ENCODE measurements around the gene FLNB.

The FLNB gene

DNA sequence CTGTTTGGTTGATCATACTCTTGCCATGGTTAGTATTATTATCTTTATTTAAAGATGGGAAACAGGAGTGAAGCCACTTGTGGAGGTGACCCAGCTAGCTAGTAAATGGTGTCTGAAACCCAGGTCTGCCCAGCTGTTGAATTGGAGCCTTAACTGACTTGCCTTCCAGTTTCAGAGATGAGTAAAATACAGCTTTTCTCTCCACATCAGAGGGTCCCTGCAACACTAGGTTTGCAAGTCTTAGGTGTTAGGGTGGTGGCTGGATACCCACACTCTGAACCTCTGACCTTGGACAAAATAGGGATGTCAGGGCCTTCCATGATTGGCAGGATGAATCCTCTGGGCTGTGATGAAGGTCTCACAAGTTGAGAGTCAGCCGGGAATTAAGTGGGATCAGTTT, 4.1 kb downstream of the FLNB start:
- DNase-seq = no peak

GRCh38 chr3:58013099-58013498, 4.9 kb downstream of the FLNB start:
- DNase-seq = no peak

GRCh38 chr3:58013973-58014649, 5.9 kb downstream of the FLNB start:
- DNase-seq = no peak

- no peak for DNase-seq
Measured at GRCh38 chr3:58015520-58015915, 7.3 kb downstream of the FLNB start.

- no peak for DNase-seq
Measured at GRCh38 chr3:58016710-58017109, 8.5 kb downstream of the FLNB start.

DNA sequence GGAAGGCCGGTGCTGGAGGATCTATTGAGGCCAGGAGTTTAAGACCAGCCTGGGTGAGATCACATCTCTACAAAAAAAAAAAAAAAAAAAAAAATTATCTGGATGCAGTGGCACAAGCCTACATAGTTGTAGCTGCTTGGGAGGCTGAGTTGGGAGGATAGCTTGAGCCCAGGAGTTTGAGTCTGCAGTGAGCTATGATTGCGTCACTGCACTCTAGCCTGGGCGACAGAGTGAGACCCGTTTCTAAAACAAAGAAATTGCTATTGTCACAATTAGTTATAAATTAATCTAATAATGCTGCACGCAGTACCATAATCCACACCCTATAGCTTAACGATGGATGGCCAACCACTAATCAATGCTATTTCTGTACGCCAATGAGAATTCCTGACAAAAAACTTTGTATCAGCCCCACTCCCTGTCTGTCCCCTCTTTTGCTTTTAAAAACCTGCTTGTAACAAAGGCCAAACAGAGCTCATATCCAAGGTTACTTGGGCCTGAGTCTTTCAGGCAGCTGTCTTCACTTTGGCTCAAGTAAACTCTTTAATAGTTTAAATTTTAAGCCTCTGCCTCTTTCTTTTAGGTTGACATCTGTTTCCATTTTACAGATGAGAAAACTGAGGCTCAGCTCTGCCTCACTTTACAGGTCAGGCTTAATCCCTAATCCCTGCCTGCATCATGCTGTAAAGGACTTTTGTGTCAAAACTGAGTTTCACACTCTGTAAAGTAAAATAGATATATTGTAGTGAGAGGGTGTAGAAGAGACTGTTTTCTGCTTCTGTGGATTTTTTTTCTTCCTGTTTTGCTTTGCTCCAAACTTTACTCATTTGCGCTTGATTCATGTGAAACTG, 10.9 kb downstream of the FLNB start:
- no peak for DNase-seq

GRCh38 chr3:58020783-58021071, 12.5 kb downstream of the FLNB start:
- DNase-seq = no peak

DNA sequence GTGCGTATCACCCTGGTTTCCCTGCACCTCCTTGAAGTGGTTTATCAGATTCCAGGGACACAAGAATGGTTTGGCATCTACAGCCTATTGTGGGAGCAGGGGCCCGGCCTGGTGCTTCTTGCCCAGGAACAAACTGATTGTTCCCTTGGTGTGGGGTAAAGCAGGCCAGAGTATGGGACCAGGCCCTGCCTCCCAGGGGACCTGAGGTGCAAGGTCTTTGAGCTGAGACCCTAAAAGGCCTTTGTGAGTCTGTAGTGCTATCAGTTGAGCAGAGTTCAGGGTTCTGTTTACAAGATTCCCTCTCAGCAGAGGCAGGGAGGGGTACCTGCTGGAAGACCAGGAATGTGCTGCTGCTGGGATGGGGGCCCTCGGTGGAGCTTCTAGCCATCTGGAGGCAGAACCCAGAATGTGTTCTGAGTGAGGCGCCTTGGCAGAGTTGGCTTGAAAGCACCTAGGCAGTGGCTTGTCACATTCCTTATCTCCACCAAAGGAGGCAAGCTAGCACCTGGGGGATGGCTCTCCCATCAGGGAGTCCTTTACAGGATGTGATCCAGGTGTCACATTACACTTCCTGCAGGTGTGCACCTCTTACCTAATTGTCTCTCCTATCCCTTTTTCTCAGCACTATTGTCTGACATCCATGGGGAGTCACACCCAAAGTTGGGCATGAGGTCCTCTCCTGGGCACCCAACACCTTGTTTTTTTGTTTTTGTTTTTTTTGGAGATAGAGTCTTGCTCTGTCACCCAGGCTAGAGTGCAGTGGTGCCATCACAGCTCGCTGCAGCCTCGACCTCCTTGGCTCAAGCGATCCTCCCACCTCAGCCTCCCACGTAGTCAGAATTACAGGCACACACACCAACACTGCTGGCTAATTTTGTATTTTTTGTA, 13.1 kb downstream of the FLNB start:
- DNase-seq = no peak

DNA sequence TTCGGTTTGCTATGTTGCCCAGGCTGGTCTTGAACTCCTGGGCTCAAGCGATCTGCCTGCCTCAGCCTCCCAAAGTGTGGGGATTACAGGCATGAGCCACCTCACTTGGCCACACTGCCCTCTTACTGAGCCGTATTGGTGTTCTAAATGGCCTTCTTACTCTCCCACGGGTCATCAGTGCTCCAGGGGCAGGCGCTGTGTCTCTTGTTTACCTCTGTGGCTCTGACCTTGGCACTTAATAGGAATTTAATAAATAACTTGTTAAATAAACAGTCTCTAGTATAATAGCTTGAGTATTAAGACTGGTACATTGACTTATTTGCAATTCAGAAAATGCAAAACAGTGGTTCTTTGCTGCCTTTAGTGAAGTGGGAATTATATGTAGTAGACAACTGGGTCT, 13.7 kb downstream of the FLNB start:
- DNase-seq = no peak

- no peak for DNase-seq
Measured at GRCh38 chr3:58022490-58022889, 14.3 kb downstream of the FLNB start.

DNA sequence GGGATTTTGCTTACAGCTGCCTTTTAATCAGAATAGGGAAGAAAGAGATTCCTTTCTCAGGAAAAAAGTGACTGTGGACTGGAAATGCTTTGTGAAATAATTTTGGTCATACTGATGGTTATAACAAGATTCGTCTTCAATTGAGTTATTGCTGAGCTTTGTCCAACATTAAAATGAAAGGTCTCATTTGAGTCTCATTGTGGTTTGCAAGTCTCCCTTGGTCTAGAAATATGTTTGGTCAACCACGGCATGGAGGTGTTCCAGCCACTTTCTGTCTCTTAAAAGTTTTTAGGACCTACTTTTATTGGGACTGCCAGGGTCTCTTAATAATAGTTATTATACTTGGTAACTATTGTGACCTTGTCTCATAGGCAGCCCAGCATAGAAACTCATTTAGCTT, 15.3 kb downstream of the FLNB start:
- DNase-seq = no peak

GRCh38 chr3:58025406-58025805, 17.2 kb downstream of the FLNB start:
- no peak for DNase-seq

DNA sequence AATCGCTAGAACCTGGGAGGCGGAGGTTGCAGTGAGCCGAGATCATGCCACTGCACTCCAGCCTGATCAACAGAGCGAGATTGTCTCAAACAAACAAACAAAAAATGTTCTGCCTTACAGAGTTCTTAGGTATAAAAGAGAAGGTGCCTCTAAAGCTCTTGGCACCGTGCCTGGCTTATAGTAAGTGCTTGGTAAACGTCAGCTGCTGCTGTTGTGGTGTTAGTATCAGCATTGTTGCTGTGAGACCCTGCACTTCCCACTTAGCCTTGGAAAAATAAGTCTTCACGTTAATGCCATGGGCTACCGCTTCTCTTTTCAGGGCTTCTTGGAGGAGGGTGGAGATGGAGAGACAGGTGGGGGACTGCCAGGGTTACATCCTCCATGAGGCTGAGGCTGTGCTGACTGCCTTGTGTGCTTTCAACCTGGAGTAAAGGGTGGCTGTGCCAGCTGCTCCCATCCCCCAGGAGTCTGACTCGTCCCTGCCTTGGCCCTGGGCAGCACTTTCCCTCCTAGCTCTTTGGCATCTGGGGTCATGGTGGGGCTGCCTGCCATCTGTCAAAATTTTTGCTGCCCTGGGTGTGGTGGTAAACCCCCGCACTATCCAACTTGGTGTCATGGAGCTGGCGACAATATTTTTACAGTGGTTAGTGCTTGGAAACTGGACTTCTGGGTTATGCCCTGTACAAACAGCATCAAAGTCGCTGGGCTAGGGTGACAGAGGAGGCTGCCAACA, 17.8 kb downstream of the FLNB start:
- peak; percentile 63 for DNase-seq

- no peak for DNase-seq
Measured at GRCh38 chr3:58026598-58026997, 18.4 kb downstream of the FLNB start.

GRCh38 chr3:58027704-58028317, 19.6 kb downstream of the FLNB start:
- DNase-seq = no peak

DNA sequence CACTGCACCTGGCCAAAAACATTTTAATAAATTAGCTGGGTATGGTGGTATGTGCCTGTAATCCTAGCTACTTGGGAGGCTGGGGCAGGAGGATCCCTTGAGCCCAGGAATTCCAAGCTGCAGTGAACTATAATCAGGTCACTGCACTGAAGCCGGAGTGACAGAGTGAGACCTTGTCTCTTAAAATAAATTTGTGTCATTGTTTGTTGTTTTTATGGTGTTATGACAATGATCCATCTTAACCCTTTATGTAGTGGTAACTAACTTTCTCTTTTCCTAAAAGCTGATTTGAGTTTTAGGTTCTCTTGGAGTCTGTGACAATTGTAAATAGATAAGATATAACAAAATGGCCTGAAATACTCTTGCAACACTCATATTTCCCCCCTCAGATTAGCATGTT, 20.7 kb downstream of the FLNB start:
- no peak for DNase-seq

GRCh38 chr3:58029842-58030584, 21.8 kb downstream of the FLNB start:
- DNase-seq = no peak

DNA sequence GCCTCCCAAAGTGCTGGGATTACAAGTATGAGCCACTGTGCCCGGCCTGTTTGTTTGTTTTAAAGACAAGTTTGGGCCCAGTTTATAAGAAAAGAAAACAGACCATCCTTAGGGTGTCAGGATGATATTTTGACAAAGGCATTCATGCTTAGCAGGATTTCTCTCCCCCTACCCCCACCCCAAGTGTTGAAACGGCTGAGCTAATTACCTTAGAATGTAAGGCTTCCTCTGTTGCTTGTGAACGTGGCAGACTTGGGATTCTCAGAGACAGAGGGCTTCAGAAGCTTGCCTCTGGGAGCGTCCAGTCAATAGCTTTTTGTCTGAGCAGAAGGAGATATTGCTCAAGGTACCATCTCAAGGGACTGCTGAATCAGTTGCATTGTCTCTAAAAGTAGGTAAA, 24.0 kb downstream of the FLNB start:
- DNase-seq = no peak

- DNase-seq = no peak
Measured at GRCh38 chr3:58034738-58035523, 26.7 kb downstream of the FLNB start.

- no peak for DNase-seq
Measured at GRCh38 chr3:58035524-58036255, 27.5 kb downstream of the FLNB start.
